HCT116 (cell line): ENCODE results near the gene ADGRA3. TPM values are rescaled to one million over a fixed set of nuclear protein-coding genes. Genes with fewer than 3 reads are reported as not detected.

Experiments
- ATAC-seq: fragments of 200-7000 bp; cut with Tn5 transposase; 2 replicates; pipeline ENCODE4 v1.9.1; 2020; ENCODE audit warnings: mild to moderate bottlenecking, moderate library complexity
- BruUV-seq: library from RNA; stranded (reverse); fragments of 400-500 nt; replicated peaks from 2 replicates; lab custom pipeline; 2021; lab: Mats Ljungman, UMichigan
- CTCF ChIA-PET: fragments of 300-600 bp; sonication (Branson Sonifier 250); formaldehyde crosslinking; loops from one replicate; lab custom pipeline; 2021; ENCODE audit warnings: antibody characterized with exemption; lab: Charles Lee
- POLR2A ChIA-PET: fragments of 300-600, 350-600 bp; sonication (Branson Sonifier 250); formaldehyde crosslinking; loops from one replicate; lab custom pipeline; 2021; ENCODE audit warnings: antibody characterized with exemption; lab: Charles Lee
- RAD21 ChIA-PET, 2 experiments: fragments of 300-600 bp; sonication (Branson Sonifier 250); formaldehyde crosslinking; loops; one replicate each; lab custom pipeline; 2023; ENCODE audit warnings: low total read pairs in 2 of 2; ENCODE audit not compliant: uncharacterized antibody in 2 of 2, unreplicated experiment in 2 of 2, low non-redundant PET in 1 of 2; lab: Charles Lee
- DNase-seq: peaks from one replicate; pipeline ENCODE4 v3.0.0-alpha.2; 2010; ENCODE audit warnings: low read depth, low spot score
- H2AFZ ChIP-seq: fragments of 200-600 bp; shearing (Covaris generic), sonication (generic); 2 replicates; pipeline ENCODE4 v1.6.1; 2017; ENCODE audit warnings: low read depth, mixed run types, mixed read lengths, antibody characterized with exemption, low read length; ENCODE audit not compliant: poor library complexity, severe bottlenecking
- H3K27ac ChIP-seq: 2 replicates; pipeline ENCODE4 v1.5.1; 2012; ENCODE audit warnings: low read depth, low read length
- H3K27me3 ChIP-seq: fragments of 200-600 bp; sonication (generic); 2 replicates; pipeline ENCODE4 v1.6.1; 2016; ENCODE audit warnings: mixed run types, low read length, mixed read lengths; ENCODE audit not compliant: insufficient read depth
- H3K36me3 ChIP-seq, 2 experiments: fragments of 200-500 bp in 1 of 2; fragments of 200-600 bp in 1 of 2; sonication (Bioruptor generic) in 1 of 2; sonication (generic) in 1 of 2; 2 replicates each; pipeline versions ENCODE4 v1.5.1 to v1.6.1; 2014 to 2016; ENCODE audit warnings: low read length in 2 of 2, inconsistent platforms in 1 of 2, mixed read lengths in 1 of 2, mixed run types in 1 of 2; ENCODE audit not compliant: insufficient read depth in 2 of 2, control insufficient read depth in 1 of 2
- H3K4me1 ChIP-seq, 2 experiments: fragments of 200-600 bp in 1 of 2; sonication (generic) in 1 of 2; 2 replicates each; pipeline versions ENCODE4 v1.5.1 to v1.6.1; 2012 to 2017; ENCODE audit warnings: low read length in 2 of 2, inconsistent platforms in 1 of 2, mild to moderate bottlenecking in 1 of 2, mixed read lengths in 1 of 2, mixed run types in 1 of 2, moderate library complexity in 1 of 2; ENCODE audit not compliant: insufficient read depth in 2 of 2, control insufficient read depth in 1 of 2
- H3K4me2 ChIP-seq: fragments of 200-600 bp; sonication (generic); 2 replicates; pipeline ENCODE4 v1.6.1; 2017; ENCODE audit warnings: mixed run types, low read length, mixed read lengths
- H3K4me3 ChIP-seq, 2 experiments: fragments of 200-600 bp in 1 of 2; sonication (generic) in 1 of 2; replicated peaks in 1 of 2; 2 replicates each; pipeline ENCODE4 v1.5.1; 2011 to 2016; ENCODE audit warnings: low read length in 2 of 2, control low read depth in 1 of 2, low read depth in 1 of 2, mild to moderate bottlenecking in 1 of 2, mixed read lengths in 1 of 2, mixed run types in 1 of 2
- H3K79me2 ChIP-seq: fragments of 200-600 bp; sonication (generic); 2 replicates; pipeline ENCODE4 v1.6.1; 2017; ENCODE audit warnings: mild to moderate bottlenecking, mixed run types, low read length, moderate library complexity, mixed read lengths; ENCODE audit not compliant: insufficient read depth
- H3K9ac ChIP-seq: fragments of 200-600 bp; sonication (generic); 2 replicates; pipeline ENCODE4 v1.6.1; 2016; ENCODE audit warnings: low read length, mixed read lengths
- H3K9me2 ChIP-seq: fragments of 200-600 bp; sonication (generic), shearing (Covaris generic); 2 replicates; pipeline ENCODE4 v1.6.1; 2017; ENCODE audit warnings: mixed run types, mild to moderate bottlenecking, moderate library complexity; ENCODE audit not compliant: insufficient read depth
- H3K9me3 ChIP-seq, 2 experiments: fragments of 200-500 bp in 1 of 2; fragments of 200-600 bp in 1 of 2; sonication (Bioruptor generic) in 1 of 2; sonication (generic) in 1 of 2; 2 replicates each; pipeline ENCODE4 v1.6.1; 2014 to 2017; ENCODE audit warnings: low read length in 2 of 2, mixed read lengths in 2 of 2, inconsistent platforms in 1 of 2, low read depth in 1 of 2, mild to moderate bottlenecking in 1 of 2, mixed run types in 1 of 2, moderate library complexity in 1 of 2; ENCODE audit not compliant: control insufficient read depth in 1 of 2, insufficient read depth in 1 of 2
- H4K20me1 ChIP-seq: fragments of 200-600 bp; sonication (generic), shearing (Covaris generic); 2 replicates; pipeline ENCODE4 v1.6.1; 2017; ENCODE audit warnings: mixed run types, mild to moderate bottlenecking, moderate library complexity; ENCODE audit not compliant: insufficient read depth
- CBX3 ChIP-seq: IDR thresholded peaks from 2 replicates; pipeline ENCODE4 v1.6.1; 2012; ENCODE audit warnings: low read depth
- CEBPB ChIP-seq: IDR thresholded peaks from 2 replicates; pipeline ENCODE4 v1.6.1; 2012; ENCODE audit warnings: low read depth
- EGR1 ChIP-seq: IDR thresholded peaks from 2 replicates; pipeline ENCODE4 v1.6.1; 2012; ENCODE audit warnings: low read depth
- ELF1 ChIP-seq: IDR thresholded peaks from 2 replicates; pipeline ENCODE4 v1.6.1; 2012; ENCODE audit warnings: low read depth, borderline replicate concordance
- RAD21 ChIP-seq: IDR thresholded peaks from 2 replicates; pipeline ENCODE4 v1.6.1; 2012; ENCODE audit warnings: low read depth, mild to moderate bottlenecking
- SP1 ChIP-seq: IDR thresholded peaks from 2 replicates; pipeline ENCODE4 v1.6.1; 2012; ENCODE audit warnings: low read depth
- TCF7L2 ChIP-seq: IDR thresholded peaks from 2 replicates; pipeline ENCODE4 v1.7.0; 2011; ENCODE audit warnings: borderline replicate concordance, inconsistent platforms; ENCODE audit not compliant: insufficient read depth, insufficient read length; ENCODE audit errors: extremely low read depth
- ZBTB33 ChIP-seq: IDR thresholded peaks from 2 replicates; pipeline ENCODE4 v1.6.1; 2011; ENCODE audit warnings: mild to moderate bottlenecking, low read length, moderate library complexity; ENCODE audit not compliant: insufficient replicate concordance; ENCODE audit errors: extremely low read depth
- intact Hi-C: fragments of 100-400 bp; cut with micrococcal nuclease; formaldehyde crosslinking; loops from 2 replicates; pipeline ENCODE4 v1.10.0; 2022
- total RNA-seq: library from RNA; stranded (reverse); gene quantifications from one replicate; pipeline ENCODE4 v1.2.1, GENCODE V29; 2021; ENCODE audit not compliant: unreplicated experiment
- TF ChIP-seq, protein P1 (sequence below), 3 experiments: fragments of 200-600 bp in 1 of 3; sonication (generic) in 1 of 3; IDR thresholded peaks in 2 of 3; conservative IDR thresholded peaks in 1 of 3; 2 replicates each; pipeline ENCODE4 v1.5.1; 2012 to 2017; ENCODE audit warnings: low read depth in 2 of 3, low read length in 2 of 3, antibody characterized with exemption in 1 of 3, borderline replicate concordance in 1 of 3, control low read depth in 1 of 3, mild to moderate bottlenecking in 1 of 3, mixed read lengths in 1 of 3, mixed run types in 1 of 3, moderate library complexity in 1 of 3; ENCODE audit not compliant: insufficient read depth in 1 of 3
- TF ChIP-seq, protein P2 (sequence below): IDR thresholded peaks from 2 replicates; pipeline ENCODE4 v1.6.1; 2012

ADGRA3 gene
- total RNA-seq, 1 experiment from 2014 or later, result 43.0 TPM

DNA sequence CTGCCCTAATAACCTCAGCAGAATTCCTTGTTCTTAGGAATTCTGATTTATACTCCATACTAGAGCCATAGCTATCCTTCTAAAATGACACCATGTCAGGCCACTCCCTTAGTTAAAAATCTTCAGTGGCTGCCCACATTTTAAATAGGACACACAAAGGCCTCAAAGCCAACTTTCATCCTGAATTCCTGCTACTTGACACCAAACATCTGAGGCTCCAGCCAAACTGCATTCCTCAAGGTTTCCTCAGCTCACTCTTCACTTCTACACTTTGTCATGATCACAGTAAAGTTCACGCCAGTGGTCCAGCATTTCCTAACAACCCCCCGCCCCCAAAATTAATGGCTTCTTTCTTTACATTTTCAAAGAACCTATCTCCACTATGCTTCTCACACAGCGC, 124.3 kb downstream of the ADGRA3 start:
- intact Hi-C loops, result no loop called here
- Histone ChIP-seq H2AFZ (no peak overlapping the region), H3K9me3 (no peaks in the 10 kb centered on the region), H3K36me3 (peaks cover 0 to 4% of the 10 kb centered on the region in 2 experiments; a peak in 1 of 4 replicates), H3K9ac (no peak overlapping the region), H4K20me1 (no peaks in the 10 kb centered on the region), H3K4me2 (no peak overlapping the region), H3K27ac (no peak overlapping the region), H3K9me2 (no peaks in the 10 kb centered on the region), H3K79me2 (no peaks in the 10 kb centered on the region), H3K4me3 (no peak overlapping the region), H3K27me3 (no peaks in the 10 kb centered on the region), H3K4me1 (peaks cover 0 to 2% of the 10 kb centered on the region in 2 experiments; a peak in 2 of 4 replicates)
- ATAC-seq (no peak), DNase-seq (no peak)
- BruUV-seq, result no TSS peak
- TF ChIP-seq ZBTB33 (no peak), EGR1 (no peak), ELF1 (no peak), CBX3 (no peak), SP1 (no peak)
- ChIA-PET CTCF (interaction anchor here (2.1 kb wide), 1 partner anchor 603 kb away, joined by 6 read pairs; no protein-coding TSS in a partner anchor), RAD21 (no interaction called here), POLR2A (no interaction called here)

- no peaks in the 10 kb centered on the region for H3K79me2 ChIP-seq
- ChIA-PET CTCF (interaction anchor here (0.7 to 2.6 kb wide), 7 partner anchors 14 to 599 kb away, joined by 3 to 54 read pairs (median 5); no protein-coding TSS in a partner anchor), POLR2A (no interaction called here), RAD21 (interaction anchor here in 1 of 2 experiments (1.0 kb wide), 1 partner anchor 218 kb away, joined by 3 read pairs; no protein-coding TSS in a partner anchor)
- no peak overlapping the region for H3K4me2 ChIP-seq
- no peak overlapping the region for H3K27ac ChIP-seq
- no peaks in the 10 kb centered on the region for H3K9me3 ChIP-seq
- no peak overlapping the region for H3K4me3 ChIP-seq
- peaks cover 0 to 19% of the 10 kb centered on the region in 2 experiments; a peak in 2 of 4 replicates for H3K4me1 ChIP-seq
- no peak overlapping the region for H2AFZ ChIP-seq
- BruUV-seq, result no TSS peak
- TF ChIP-seq, protein P1, sequence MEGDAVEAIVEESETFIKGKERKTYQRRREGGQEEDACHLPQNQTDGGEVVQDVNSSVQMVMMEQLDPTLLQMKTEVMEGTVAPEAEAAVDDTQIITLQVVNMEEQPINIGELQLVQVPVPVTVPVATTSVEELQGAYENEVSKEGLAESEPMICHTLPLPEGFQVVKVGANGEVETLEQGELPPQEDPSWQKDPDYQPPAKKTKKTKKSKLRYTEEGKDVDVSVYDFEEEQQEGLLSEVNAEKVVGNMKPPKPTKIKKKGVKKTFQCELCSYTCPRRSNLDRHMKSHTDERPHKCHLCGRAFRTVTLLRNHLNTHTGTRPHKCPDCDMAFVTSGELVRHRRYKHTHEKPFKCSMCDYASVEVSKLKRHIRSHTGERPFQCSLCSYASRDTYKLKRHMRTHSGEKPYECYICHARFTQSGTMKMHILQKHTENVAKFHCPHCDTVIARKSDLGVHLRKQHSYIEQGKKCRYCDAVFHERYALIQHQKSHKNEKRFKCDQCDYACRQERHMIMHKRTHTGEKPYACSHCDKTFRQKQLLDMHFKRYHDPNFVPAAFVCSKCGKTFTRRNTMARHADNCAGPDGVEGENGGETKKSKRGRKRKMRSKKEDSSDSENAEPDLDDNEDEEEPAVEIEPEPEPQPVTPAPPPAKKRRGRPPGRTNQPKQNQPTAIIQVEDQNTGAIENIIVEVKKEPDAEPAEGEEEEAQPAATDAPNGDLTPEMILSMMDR (IDR thresholded peaks at IDR 0.05 in 2 of 3, conservative IDR thresholded peaks at IDR 0.05 in 1 of 3; ENCODE audit: borderline replicate concordance in 1 of 3, insufficient read depth in 1 of 3, low read depth in 2 of 3, low read length in 2 of 3), result peak; percentile 55 to 82 (median 71); a peak in 5 of 6 replicates
- no peak for TF ChIP-seq CEBPB
- TF ChIP-seq, protein P2, sequence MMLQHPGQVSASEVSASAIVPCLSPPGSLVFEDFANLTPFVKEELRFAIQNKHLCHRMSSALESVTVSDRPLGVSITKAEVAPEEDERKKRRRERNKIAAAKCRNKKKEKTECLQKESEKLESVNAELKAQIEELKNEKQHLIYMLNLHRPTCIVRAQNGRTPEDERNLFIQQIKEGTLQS, result no peak
- TF ChIP-seq ELF1, result no peak
- TF ChIP-seq CBX3, result no peak
- TF ChIP-seq TCF7L2, result no peak
- TF ChIP-seq RAD21, result peak; percentile 71
- intact Hi-C loops, result loop anchor here (1.0 to 2.0 kb wide), 3 partner anchors 153 to 600 kb away; no protein-coding TSS in a partner anchor
- H3K36me3 ChIP-seq, result peaks cover 0 to 4% of the 10 kb centered on the region in 2 experiments; a peak in 1 of 4 replicates
- ATAC-seq (peak; percentile 66), DNase-seq (peak; percentile 48)
- no peaks in the 10 kb centered on the region for H3K27me3 ChIP-seq
- no peaks in the 10 kb centered on the region for H3K9me2 ChIP-seq
- no peak overlapping the region for H3K9ac ChIP-seq
- H4K20me1 ChIP-seq, result no peaks in the 10 kb centered on the region
Observed at GRCh38 chr4:22389240-22389870, 126.5 kb downstream of the ADGRA3 start.
